GM23248 (cell line): ENCODE results near the gene LAMA2.

Experiments used
- EZH2 ChIP-seq: fragments of 200-600 bp; sonication (generic); IDR thresholded peaks from 2 replicates; pipeline ENCODE4 v1.6.1; 2018; ENCODE audit warnings: antibody characterized with exemption, mild to moderate bottlenecking; ENCODE audit not compliant: insufficient read depth, poor library complexity, severe bottlenecking
- EZH2phosphoT487 ChIP-seq: fragments of 200-600 bp; sonication (generic); IDR thresholded peaks from 2 replicates; pipeline ENCODE4 v1.6.1; 2018; ENCODE audit warnings: antibody characterized with exemption, moderate library complexity, mild to moderate bottlenecking, low read depth; ENCODE audit not compliant: insufficient read depth

GRCh38 chr6:128964771-128965170 is 81.8 kb downstream of the LAMA2 start:
- TF ChIP-seq EZH2phosphoT487 (no peak), EZH2 (no peak)
